HepG2 (cell line): ENCODE results near the gene RABEP2. TPM values are rescaled to one million over a fixed set of nuclear protein-coding genes. Genes with fewer than 3 reads are reported as not detected.
A peak's percentile ranks its signal among the peaks of the same experiment; 100 is the strongest.

Source experiments
- ATAD3A ChIP-seq: sonication (generic); formaldehyde crosslinking; IDR thresholded peaks from 2 replicates; pipeline ENCODE4 v1.4.0; 2020; ENCODE audit warnings: missing genetic modification reagents
- CBX1 ChIP-seq: IDR thresholded peaks from one replicate; pipeline ENCODE4 v1.6.1; 2016; ENCODE audit warnings: antibody characterized with exemption, low read depth
- DR1 ChIP-seq: sonication (generic); formaldehyde crosslinking; IDR thresholded peaks from 2 replicates; pipeline ENCODE4 v1.8.0; 2021; ENCODE audit warnings: mild to moderate bottlenecking, missing genetic modification reagents, inconsistent platforms
- ESRRA ChIP-seq: sonication (generic); formaldehyde crosslinking; IDR thresholded peaks from 2 replicates; pipeline ENCODE4 v1.5.1; 2020; ENCODE audit warnings: mild to moderate bottlenecking, low read depth, missing genetic modification reagents
- ETV6 ChIP-seq: sonication (generic); formaldehyde crosslinking; conservative IDR thresholded peaks from 2 replicates; pipeline ENCODE4 v1.4.0; 2020; ENCODE audit warnings: missing genetic modification reagents
- GTF2F1 ChIP-seq: fragments of 150-350 bp; IDR thresholded peaks from 2 replicates; pipeline ENCODE4 v1.6.1; 2014; ENCODE audit warnings: low read length
- HMGA1 ChIP-seq: sonication (generic); formaldehyde crosslinking; conservative IDR thresholded peaks from 2 replicates; pipeline ENCODE4 v1.4.0; 2020; ENCODE audit warnings: missing genetic modification reagents
- MAZ ChIP-seq, 2 experiments: sonication (generic) in 1 of 2; formaldehyde crosslinking in 1 of 2; IDR thresholded peaks; 2 replicates each; pipeline versions ENCODE4 v1.5.0 to v1.6.1; 2012 to 2020; ENCODE audit warnings: low read depth in 2 of 2, mild to moderate bottlenecking in 2 of 2, borderline replicate concordance in 1 of 2, improper control_type of control experiment in 1 of 2, low read length in 1 of 2, missing genetic modification reagents in 1 of 2, moderate library complexity in 1 of 2
- MXI1 ChIP-seq: IDR thresholded peaks from 3 replicates; pipeline ENCODE4 v1.6.1; 2012; ENCODE audit warnings: low read depth, low read length, inconsistent platforms, borderline replicate concordance
- NCOA2 ChIP-seq: sonication (generic); formaldehyde crosslinking; IDR thresholded peaks from 2 replicates; pipeline ENCODE4 v1.8.0; 2022; ENCODE audit warnings: inconsistent platforms
- NFYC ChIP-seq: IDR thresholded peaks from 2 replicates; pipeline ENCODE4 v1.6.1; 2016; ENCODE audit warnings: missing genetic modification reagents, missing compliant biosample characterization
- PCBP1 ChIP-seq: fragments of 200-400 bp; formaldehyde crosslinking; IDR thresholded peaks from 2 replicates; pipeline ENCODE4 v1.6.1; 2017; ENCODE audit warnings: mild to moderate bottlenecking, low read depth, low read length, borderline replicate concordance
- PHF8 ChIP-seq: sonication (generic); formaldehyde crosslinking; IDR thresholded peaks from 2 replicates; pipeline ENCODE4 v1.5.0; 2020; ENCODE audit warnings: missing genetic modification reagents
- RARA ChIP-seq: IDR thresholded peaks from 2 replicates; pipeline ENCODE4 v1.6.1; 2016; ENCODE audit warnings: missing genetic modification reagents, missing compliant biosample characterization
- RBAK ChIP-seq: sonication (generic); formaldehyde crosslinking; IDR thresholded peaks from 2 replicates; pipeline ENCODE4 v1.5.1; 2020; ENCODE audit warnings: mild to moderate bottlenecking, missing genetic modification reagents
- TBX2 ChIP-seq: sonication (generic); formaldehyde crosslinking; IDR thresholded peaks from 2 replicates; pipeline ENCODE4 v1.5.0; 2020; ENCODE audit warnings: missing genetic modification reagents, mild to moderate bottlenecking, borderline replicate concordance
- YEATS2 ChIP-seq: sonication (generic); formaldehyde crosslinking; IDR thresholded peaks from 2 replicates; pipeline ENCODE4 v1.4.0; 2020; ENCODE audit warnings: missing genetic modification reagents, borderline replicate concordance
- ZEB1 ChIP-seq: IDR thresholded peaks from 2 replicates; pipeline ENCODE4 v1.6.1; 2012; ENCODE audit warnings: mild to moderate bottlenecking, low read depth, inconsistent platforms; ENCODE audit not compliant: insufficient replicate concordance
- ZMAT5 ChIP-seq: sonication (generic); formaldehyde crosslinking; IDR thresholded peaks from 2 replicates; pipeline ENCODE4 v1.5.0; 2020; ENCODE audit warnings: mild to moderate bottlenecking, low read depth, missing genetic modification reagents, borderline replicate concordance
- ZNF143 ChIP-seq: sonication (generic); formaldehyde crosslinking; IDR thresholded peaks from 2 replicates; pipeline ENCODE4 v1.4.0; 2020; ENCODE audit warnings: missing genetic modification reagents
- ZNF256 ChIP-seq: sonication (generic); formaldehyde crosslinking; conservative IDR thresholded peaks from 2 replicates; pipeline ENCODE4 v1.4.0; 2020; ENCODE audit warnings: missing genetic modification reagents
- ZNF281 ChIP-seq: sonication (generic); formaldehyde crosslinking; IDR thresholded peaks from 2 replicates; pipeline ENCODE4 v1.4.0; 2020; ENCODE audit warnings: missing genetic modification reagents, borderline replicate concordance
- ZNF576 ChIP-seq: sonication (generic); formaldehyde crosslinking; IDR thresholded peaks from 2 replicates; pipeline ENCODE4 v1.4.0; 2020; ENCODE audit warnings: mild to moderate bottlenecking, missing genetic modification reagents
- ZNF766 ChIP-seq: sonication (generic); formaldehyde crosslinking; IDR thresholded peaks from 2 replicates; pipeline ENCODE4 v1.5.0; 2020; ENCODE audit warnings: missing genetic modification reagents, borderline replicate concordance
- ZSCAN31 ChIP-seq: sonication (generic); formaldehyde crosslinking; IDR thresholded peaks from 2 replicates; pipeline ENCODE4 v1.5.0; 2020; ENCODE audit warnings: low read depth, mild to moderate bottlenecking, missing genetic modification reagents
- polyA plus RNA-seq, 8 experiments: library from polyadenylated mRNA; depleted of rRNA in 3 of 8; stranded (reverse) in 7 of 8; unstranded in 1 of 8; fragments of >200 nt; fragmentation: Illumina TruSeq in 4 of 8; extraction: Trizol in 4 of 8; gene quantifications; 2 replicates each; pipeline versions ENCODE4 v1.2.1 to v1.2.3, GENCODE V29; 2011 to 2016; ENCODE audit warnings: low read depth in 4 of 8, missing spikeins in 1 of 8, mixed read lengths in 1 of 8; ENCODE audit not compliant: insufficient read depth in 1 of 8
- total RNA-seq, 5 experiments: library from RNA; depleted of rRNA; stranded (reverse); fragments of >200 nt; fragmentation: Illumina TruSeq; extraction: Trizol; gene quantifications; 2 replicates each; pipeline ENCODE4 v1.2.3, GENCODE V29; 2016; ENCODE audit warnings: low read depth in 1 of 5
- TF ChIP-seq, protein P1 (sequence below): conservative IDR thresholded peaks from 2 replicates; pipeline ENCODE4 v1.6.1; 2018; ENCODE audit warnings: missing genetic modification reagents

The RABEP2 gene
- total and polyA plus RNA-seq, 2 of the 13 experiments (the other 11 are each of a cell fraction or from before 2014, with no cell fraction given) = 10.8 to 18.4 TPM

DNA sequence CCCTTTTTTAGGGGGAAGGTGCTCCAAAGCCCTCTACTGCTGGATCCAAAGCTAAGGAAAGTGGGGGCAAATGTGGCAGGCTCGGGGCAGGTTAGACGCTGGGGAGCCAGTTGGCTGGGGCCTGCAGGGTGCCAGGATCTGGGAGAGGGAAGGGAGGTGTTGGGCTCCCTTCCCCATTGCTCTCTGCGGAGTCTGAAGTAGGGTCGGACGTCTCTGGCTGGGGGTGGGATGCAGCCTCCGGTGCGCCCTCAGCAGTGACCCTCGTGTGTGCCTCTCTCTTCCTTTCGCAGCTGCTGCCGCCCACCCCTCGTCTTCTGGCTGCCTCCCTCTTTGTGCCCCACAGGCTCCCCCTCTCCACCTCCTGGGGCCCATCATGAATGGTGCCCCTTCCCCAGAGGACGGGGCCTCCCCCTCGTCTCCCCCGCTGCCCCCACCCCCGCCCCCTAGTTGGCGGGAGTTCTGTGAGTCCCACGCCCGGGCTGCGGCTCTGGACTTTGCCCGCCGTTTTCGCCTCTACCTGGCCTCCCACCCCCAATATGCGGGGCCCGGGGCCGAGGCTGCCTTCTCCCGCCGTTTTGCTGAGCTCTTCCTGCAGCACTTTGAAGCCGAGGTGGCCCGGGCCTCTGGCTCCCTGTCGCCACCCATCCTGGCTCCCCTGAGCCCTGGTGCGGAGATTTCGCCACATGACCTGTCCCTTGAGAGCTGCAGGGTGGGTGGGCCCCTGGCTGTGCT lies 59.1 kb downstream of the RABEP2 start (continued):
- TF ChIP-seq GTF2F1 (no peak), ZNF576 (CRISPR knock-in tag) (no peak), MAZ (IDR thresholded peaks at IDR 0.05; ENCODE audit: borderline replicate concordance, low read depth, low read length) (no peak), MAZ (CRISPR knock-in tag; IDR thresholded peaks at IDR 0.05; ENCODE audit: low read depth) (peak; percentile 33; the same call in 1 of the 2 replicates), ZMAT5 (CRISPR knock-in tag) (no peak), RBAK (no peak), MXI1 (no peak; the same call in 2 of the 3 replicates), ZSCAN31 (CRISPR knock-in tag) (peak; percentile 30; the same call in 1 of the 2 replicates), CBX1 (no peak), NFYC (CRISPR knock-in tag) (no peak), RARA (CRISPR knock-in tag) (peak; percentile 30; the same call in 1 of the 2 replicates), PCBP1 (no peak; the same call in 1 of the 2 replicates), ESRRA (no peak), ZNF256 (CRISPR knock-in tag) (no peak), NCOA2 (CRISPR knock-in tag) (peak; percentile 23; the same call in 1 of the 2 replicates), ZNF143 (CRISPR knock-in tag) (no peak), DR1 (CRISPR knock-in tag) (no peak), PHF8 (CRISPR knock-in tag) (peak; percentile 4; the same call in 1 of the 2 replicates), ATAD3A (CRISPR knock-in tag) (no peak), ZNF281 (CRISPR knock-in tag) (peak; percentile 63; the same call in 1 of the 2 replicates), ZNF766 (0 out of 2 replicates have a peak, but pooled peaks have one; percentile 27), HMGA1 (no peak), TBX2 (CRISPR knock-in tag) (0 out of 2 replicates have a peak, but pooled peaks have one; percentile 39), YEATS2 (CRISPR knock-in tag) (peak; percentile 40; the same call in 1 of the 2 replicates), ETV6 (peak; percentile 51; the same call in 1 of the 2 replicates), ZEB1 (no peak)
- TF ChIP-seq, protein P1, sequence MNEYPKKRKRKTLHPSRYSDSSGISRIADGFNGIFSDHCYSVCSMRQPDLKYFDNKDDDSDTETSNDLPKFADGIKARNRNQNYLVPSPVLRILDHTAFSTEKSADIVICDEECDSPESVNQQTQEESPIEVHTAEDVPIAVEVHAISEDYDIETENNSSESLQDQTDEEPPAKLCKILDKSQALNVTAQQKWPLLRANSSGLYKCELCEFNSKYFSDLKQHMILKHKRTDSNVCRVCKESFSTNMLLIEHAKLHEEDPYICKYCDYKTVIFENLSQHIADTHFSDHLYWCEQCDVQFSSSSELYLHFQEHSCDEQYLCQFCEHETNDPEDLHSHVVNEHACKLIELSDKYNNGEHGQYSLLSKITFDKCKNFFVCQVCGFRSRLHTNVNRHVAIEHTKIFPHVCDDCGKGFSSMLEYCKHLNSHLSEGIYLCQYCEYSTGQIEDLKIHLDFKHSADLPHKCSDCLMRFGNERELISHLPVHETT (CRISPR knock-in tag) = no peak; the same call in 1 of the 2 replicates
